OCI-LY3 (cell line): ENCODE results near the gene UBE2E2.

ENCODE experiments used
- CTCF ChIP-seq: fragments of 200-600, 300-600 bp; sonication (generic); IDR thresholded peaks from 2 replicates; pipeline ENCODE4 v1.5.1; 2014; ENCODE audit warnings: antibody characterized with exemption, low read length, low read depth
- EZH2phosphoT487 ChIP-seq: fragments of 200-600 bp; shearing (Covaris generic); IDR thresholded peaks from 2 replicates; pipeline ENCODE4 v1.6.1; 2018; ENCODE audit warnings: antibody characterized with exemption, mixed run types, low read depth

- TF ChIP-seq EZH2phosphoT487 (no peak), CTCF (no peak)
Measured at GRCh38 chr3:23330568-23330967, 127.4 kb downstream of the UBE2E2 start.
